ENCODE data around the gene MYLK.

MYLK gene

GRCh38 chr3:123819949-123820348 lies 64.2 kb downstream of the MYLK start:
- DNase-seq: no peak

DNA sequence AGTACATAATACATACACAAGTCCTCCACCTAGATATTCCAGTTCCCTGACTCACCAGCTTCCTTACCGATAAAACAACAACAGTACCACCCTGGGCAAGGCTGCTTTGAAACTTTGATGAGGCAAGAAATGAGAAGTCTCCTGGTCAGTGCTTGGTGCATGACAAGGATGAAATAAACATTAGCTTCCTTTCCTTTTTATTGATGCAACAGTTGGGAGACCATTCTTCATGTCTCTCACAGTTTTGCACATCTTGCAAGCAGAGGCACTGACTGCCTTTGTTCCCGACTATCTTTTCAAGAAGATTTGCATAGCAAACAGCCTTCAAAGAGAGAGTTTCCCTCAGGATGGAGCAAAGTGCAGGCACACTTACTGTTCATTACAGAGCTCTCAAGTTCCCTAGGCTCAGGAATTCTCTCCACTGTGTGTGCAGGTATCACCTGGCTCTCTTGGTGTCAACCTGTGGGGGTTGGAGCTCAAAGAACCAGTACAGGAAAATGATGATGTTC lies 65.2 kb downstream of the MYLK start:
- DNase-seq: no peak

GRCh38 chr3:123818324-123818920 lies 65.7 kb downstream of the MYLK start:
- DNase-seq: no peak

GRCh38 chr3:123817413-123817812 lies 66.7 kb downstream of the MYLK start:
- DNase-seq: no peak

- no peak for DNase-seq
Measured at GRCh38 chr3:123816673-123817207, 67.4 kb downstream of the MYLK start.

DNA sequence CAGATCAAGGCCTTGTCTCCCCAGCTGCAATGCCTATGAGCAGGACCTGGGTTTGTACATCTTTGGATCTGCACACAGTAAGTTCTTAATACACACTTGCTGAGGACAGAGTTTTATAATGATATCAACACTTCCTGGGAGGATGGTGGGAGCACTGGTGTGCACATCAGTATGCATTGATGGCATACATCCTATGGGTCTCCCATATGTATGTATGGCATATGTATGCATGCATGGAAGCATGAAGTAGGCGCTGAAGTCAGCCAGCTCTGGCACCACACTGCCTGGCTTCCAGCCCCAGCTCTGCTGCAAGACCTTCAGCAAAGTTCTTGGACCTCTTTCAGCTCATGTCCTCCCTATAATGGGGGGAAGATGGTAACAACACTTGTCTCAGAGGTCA lies 68.2 kb downstream of the MYLK start:
- DNase-seq: no peak

- DNase-seq: no peak
Measured at GRCh38 chr3:123813876-123814275, 70.3 kb downstream of the MYLK start.

DNA sequence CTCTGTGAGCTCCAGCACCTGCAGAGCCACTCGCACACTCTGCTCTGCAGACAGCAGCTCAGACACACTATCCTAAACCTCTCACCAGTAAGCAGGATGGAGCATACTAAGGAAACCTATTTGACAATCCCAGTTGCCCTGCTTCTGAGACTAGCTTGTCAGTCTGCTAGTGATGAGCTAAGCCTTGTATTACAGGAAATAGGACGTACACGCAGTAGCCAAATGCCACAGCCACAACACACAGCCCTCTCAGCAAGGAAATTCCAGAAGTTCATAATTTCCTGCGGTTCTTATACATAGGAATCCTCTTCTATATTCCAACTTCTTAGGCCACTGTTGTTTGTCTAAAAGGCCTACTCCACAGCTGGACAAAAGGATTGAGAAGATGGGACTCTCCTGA lies 74.5 kb downstream of the MYLK start:
- no peak for DNase-seq

DNA sequence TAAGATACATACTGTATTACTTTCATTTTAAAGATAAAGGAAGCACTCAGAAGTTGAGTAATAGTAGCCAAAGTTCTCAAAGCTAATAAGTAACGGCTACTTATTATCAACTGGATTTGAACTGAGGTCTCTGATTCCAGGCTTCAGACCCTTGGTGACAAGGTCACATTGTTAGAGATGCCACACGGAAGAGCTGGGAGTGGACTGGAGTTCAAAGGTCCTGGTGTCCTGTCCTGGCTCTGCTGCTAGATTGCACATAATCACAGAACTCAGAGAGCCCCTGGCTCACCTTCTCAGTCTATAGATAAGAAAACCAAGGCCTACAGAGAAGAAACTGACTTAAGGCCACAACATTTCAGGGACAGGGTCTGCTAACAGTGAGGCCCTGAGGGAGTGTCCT lies 75.3 kb downstream of the MYLK start:
- no peak for DNase-seq

DNA sequence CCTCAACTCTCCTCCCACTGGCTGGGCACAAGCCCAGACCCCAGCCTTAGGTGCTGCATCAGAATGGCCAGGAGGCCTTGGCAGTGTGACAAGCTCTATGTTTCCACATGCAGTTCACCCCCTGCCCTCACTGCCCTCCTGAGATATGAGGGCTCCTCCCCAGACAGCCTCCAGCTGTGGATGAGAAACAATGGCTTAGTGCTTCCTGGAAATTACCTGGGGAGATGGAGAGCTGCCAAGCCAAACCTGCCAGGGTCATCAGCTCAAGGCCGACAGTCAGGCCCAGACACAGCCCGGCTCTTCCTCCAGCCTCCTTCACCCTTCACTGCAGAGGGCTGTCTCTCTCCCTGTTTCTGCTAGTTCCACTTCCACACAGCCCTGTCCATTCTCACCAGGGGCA lies 76.3 kb downstream of the MYLK start:
- peak; percentile 52 for DNase-seq

DNA sequence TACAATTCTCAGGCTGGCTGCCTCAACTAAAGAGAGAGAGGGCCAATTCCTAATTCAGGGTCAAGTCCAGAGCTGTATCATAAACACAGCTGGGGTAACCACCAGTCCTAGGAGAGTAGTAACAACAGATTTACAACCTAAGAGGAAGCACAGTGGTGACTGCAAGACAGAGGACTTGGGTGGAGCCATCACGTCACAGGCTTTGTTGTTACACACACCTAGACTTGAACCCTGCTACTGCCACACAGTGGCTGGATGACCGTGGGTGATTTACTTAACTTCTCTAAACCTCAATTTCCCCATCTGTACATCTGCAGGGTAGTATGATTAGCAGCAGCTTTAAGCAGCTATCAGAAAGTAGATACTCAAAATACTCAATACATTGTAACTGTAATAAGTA lies 78.6 kb downstream of the MYLK start:
- no peak for DNase-seq

- DNase-seq: no peak
Measured at GRCh38 chr3:123805101-123805500, 79.0 kb downstream of the MYLK start.

GRCh38 chr3:123804676-123805075 lies 79.5 kb downstream of the MYLK start:
- no peak for DNase-seq

GRCh38 chr3:123803521-123803920 lies 80.6 kb downstream of the MYLK start:
- DNase-seq: no peak

- no peak for DNase-seq
Measured at GRCh38 chr3:123802007-123802625, 82.0 kb downstream of the MYLK start.

- DNase-seq: no peak
Measured at GRCh38 chr3:123801474-123801873, 82.7 kb downstream of the MYLK start.

GRCh38 chr3:123800362-123800682 lies 83.8 kb downstream of the MYLK start:
- no peak for DNase-seq

DNA sequence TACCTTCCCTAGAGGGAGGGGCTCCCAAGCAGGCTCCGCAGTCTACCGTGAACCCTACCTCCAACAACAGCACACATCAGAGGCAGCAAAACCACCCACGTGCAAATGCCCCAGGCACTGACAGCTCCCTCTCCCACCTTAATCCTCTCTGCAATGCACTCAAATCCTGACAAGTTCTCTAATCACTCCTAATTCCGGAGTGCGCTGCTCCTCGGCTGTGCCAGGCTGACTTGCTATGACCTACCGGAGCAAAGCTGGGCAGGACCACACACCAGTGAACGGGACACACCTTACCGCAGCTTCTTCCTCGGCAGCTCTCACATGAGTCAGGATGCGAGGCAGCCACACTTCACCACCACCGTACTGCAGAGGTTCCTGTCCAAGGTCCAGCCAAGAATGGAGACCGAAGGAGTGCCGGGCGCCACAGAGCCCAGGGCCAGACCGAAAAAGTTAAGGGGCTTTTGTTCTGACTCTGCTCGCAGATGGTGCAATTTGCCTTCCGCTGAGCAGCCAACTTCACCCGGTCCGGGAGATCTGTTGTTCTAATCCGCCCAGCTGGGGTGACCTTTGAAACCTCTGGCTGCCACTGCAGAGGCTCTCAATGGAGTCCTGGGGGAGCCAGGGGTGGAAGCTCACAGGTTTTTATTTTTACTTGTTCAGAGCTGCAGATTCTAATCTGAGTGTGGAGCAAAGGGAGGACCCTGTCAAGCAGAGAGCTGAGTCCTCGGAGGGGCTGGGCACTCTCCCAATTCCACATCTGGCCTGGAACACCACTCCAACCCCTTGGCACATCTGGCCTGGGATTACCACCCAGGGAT lies 84.4 kb downstream of the MYLK start:
- DNase-seq: no peak

DNA sequence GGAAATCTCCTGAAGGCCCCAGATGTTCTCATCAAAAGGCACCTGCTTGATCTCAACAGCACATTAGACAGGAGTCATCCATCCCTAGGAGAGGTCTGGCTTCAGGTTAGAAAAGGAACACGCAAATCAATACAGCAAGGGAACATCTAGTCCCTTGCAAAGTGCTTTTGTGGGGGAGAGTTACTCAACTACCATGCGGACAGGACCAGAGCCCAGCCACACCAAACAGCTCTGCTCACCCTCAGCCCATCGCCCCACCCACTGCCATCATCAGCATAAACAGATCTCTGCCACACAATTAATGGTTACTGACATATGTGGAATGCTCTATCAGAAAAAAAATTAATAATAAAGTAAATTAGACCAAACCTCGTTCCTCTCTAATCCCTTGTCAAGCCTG lies 85.6 kb downstream of the MYLK start:
- DNase-seq: no peak

DNA sequence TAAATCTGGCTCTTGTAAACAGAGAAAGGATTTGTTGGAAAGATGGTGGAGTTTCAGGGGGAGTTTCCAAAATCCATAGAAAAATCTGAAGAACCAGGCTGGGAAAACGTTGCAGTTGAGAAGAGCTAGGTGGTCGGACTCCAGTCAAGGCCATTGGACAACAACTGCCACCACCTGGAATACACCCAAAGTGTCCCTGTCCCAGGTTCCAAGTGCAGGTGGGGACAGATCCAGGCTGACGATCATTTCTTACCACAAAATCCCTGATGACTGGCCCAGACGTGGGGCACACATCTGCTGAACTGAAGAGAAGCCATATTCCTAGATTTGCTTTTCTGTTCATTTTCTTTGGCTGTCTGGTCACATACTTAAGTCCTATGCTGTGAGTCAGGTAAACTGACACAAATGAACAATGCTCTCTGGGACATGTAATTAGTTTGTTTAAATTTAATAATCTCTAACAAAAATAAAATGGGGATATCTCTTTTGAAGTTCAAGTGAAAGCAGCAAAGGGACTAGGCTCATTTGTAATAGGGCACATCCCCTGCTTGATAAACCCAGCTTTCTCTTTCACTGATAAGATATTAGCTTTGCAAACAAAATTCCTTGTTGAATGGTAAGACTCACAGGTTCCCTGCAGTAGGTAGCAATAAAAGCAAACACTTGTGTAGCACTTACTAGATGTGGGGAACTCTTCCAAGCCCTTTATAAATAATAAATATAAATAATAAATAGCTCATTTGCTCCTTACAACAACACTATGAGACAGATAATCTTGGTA lies 88.5 kb downstream of the MYLK start:
- no peak for DNase-seq

GRCh38 chr3:123793425-123793824 lies 90.7 kb downstream of the MYLK start:
- no peak for DNase-seq

- DNase-seq: no peak
Measured at GRCh38 chr3:123792473-123793201, 91.5 kb downstream of the MYLK start.
